HG03571 (cell line): ENCODE data around the gene RICTOR.

Source experiments
- ATAC-seq: cut with Tn5 transposase; IDR thresholded peaks from one replicate; pipeline ENCODE4 v1.9.1; 2021; ENCODE audit not compliant: unreplicated experiment

Gene RICTOR

GRCh38 chr5:38941912-38942311 lies 132.3 kb downstream of the RICTOR start:
- ATAC-seq: no peak

- no peak for ATAC-seq
Measured at GRCh38 chr5:38940230-38940858, 133.9 kb downstream of the RICTOR start.

- ATAC-seq: no peak
Measured at GRCh38 chr5:38938973-38939372, 135.2 kb downstream of the RICTOR start.

- no peak for ATAC-seq
Measured at GRCh38 chr5:38938424-38938823, 135.8 kb downstream of the RICTOR start.

- ATAC-seq: no peak
Measured at GRCh38 chr5:38936269-38936668, 137.9 kb downstream of the RICTOR start.

- no peak for ATAC-seq
Measured at GRCh38 chr5:38935437-38935836, 138.8 kb downstream of the RICTOR start.

- ATAC-seq: no peak
Measured at GRCh38 chr5:38932854-38933408, 141.3 kb downstream of the RICTOR start.

GRCh38 chr5:38931731-38932130 lies 142.5 kb downstream of the RICTOR start:
- ATAC-seq: no peak

GRCh38 chr5:38929838-38930237 lies 144.4 kb downstream of the RICTOR start:
- no peak for ATAC-seq

- no peak for ATAC-seq
Measured at GRCh38 chr5:38927470-38927869, 146.7 kb downstream of the RICTOR start.

- no peak for ATAC-seq
Measured at GRCh38 chr5:38926121-38926520, 148.1 kb downstream of the RICTOR start.

GRCh38 chr5:38925154-38925925 lies 148.9 kb downstream of the RICTOR start:
- ATAC-seq: no peak

- ATAC-seq: no peak
Measured at GRCh38 chr5:38923661-38924451, 150.3 kb downstream of the RICTOR start.

GRCh38 chr5:38922199-38922598 lies 152.0 kb downstream of the RICTOR start:
- ATAC-seq: no peak

- no peak for ATAC-seq
Measured at GRCh38 chr5:38921174-38921573, 153.0 kb downstream of the RICTOR start.

- no peak for ATAC-seq
Measured at GRCh38 chr5:38916802-38917201, 157.4 kb downstream of the RICTOR start.

- no peak for ATAC-seq
Measured at GRCh38 chr5:38913714-38914113, 160.5 kb downstream of the RICTOR start.

- no peak for ATAC-seq
Measured at GRCh38 chr5:38911933-38912332, 162.3 kb downstream of the RICTOR start.

- no peak for ATAC-seq
Measured at GRCh38 chr5:38906503-38906902, 167.7 kb downstream of the RICTOR start.

GRCh38 chr5:38905516-38905915 lies 168.7 kb downstream of the RICTOR start:
- ATAC-seq: no peak

GRCh38 chr5:38899936-38900335 lies 174.3 kb downstream of the RICTOR start:
- ATAC-seq: no peak

- ATAC-seq: no peak
Measured at GRCh38 chr5:38896760-38897159, 177.4 kb downstream of the RICTOR start.
